ENCODE measurements around the gene SLC39A2. TPM values are rescaled to one million over a fixed set of nuclear protein-coding genes. Genes with fewer than 3 reads are reported as not detected.
"Not testable (repeated sequence)": the region's sequence is repeated elsewhere in the genome, so short reads cannot be mapped to it uniquely, and the experiment has no call there.

Gene SLC39A2
- polyA plus RNA-seq (0.37 to 1.2 TPM (median 0.94 TPM) in 3 replicates), polyA minus RNA-seq (0.33 to 0.38 TPM in 2 of 3 replicates, not detected in the other)
- polyA plus RNA-seq (2011; ENCODE audit: low read depth): 2.0 TPM
- polyA plus RNA-seq (2011; cell fraction: cytosol; rRNA removed): 0.22 and 0.50 TPM in 2 replicates
- 1.1 and 1.6 TPM in 2 replicates for polyA plus RNA-seq (2011; cell fraction: nucleus; rRNA removed)
- 0.26 and 8.8 TPM in 2 replicates for polyA plus RNA-seq (2012; ENCODE audit: low replicate concordance)
- polyA minus RNA-seq (2011; cell fraction: cytosol; rRNA and poly(A)+ RNA removed): not detected
- 0.62 and 2.3 TPM in 2 replicates for polyA minus RNA-seq (2011; cell fraction: nucleus; rRNA and poly(A)+ RNA removed)

- peak within 1 kb of the TSS; percentile 74 for H2AFZ ChIP-seq (ENCODE audit: control insufficient read depth, low read length)
- no peaks in the 10 kb centered on the region for H3K9me1 ChIP-seq (ENCODE audit: control insufficient read depth, extremely low read depth, insufficient read depth, low read length)
- no peaks in the 10 kb centered on the region for H3K79me2 ChIP-seq (ENCODE audit: control insufficient read depth, insufficient read depth, low read length)
- H3K27ac ChIP-seq (ENCODE audit: control insufficient read depth, insufficient read depth, low read length): peak within 1 kb of the TSS; percentile 47
- TF ChIP-seq CTCF (optimal IDR thresholded peaks at IDR 0.05 in 1 of 3, IDR thresholded peaks at IDR 0.05 in 1 of 3, conservative IDR thresholded peaks at IDR 0.05 in 1 of 3; ENCODE audit: extremely low read depth in 1 of 3, insufficient read depth in 2 of 3, low read length in 3 of 3) (no peak), EZH2 (IDR thresholded peaks at IDR 0.05; ENCODE audit: low read length) (no peak)
- DNase-seq (ENCODE audit: low read depth, low spot score) (peak; percentile 52), FAIRE-seq (peak; percentile 89)
- peak within 1 kb of the TSS; percentile 66 for H3K4me2 ChIP-seq (ENCODE audit: control insufficient read depth, extremely low read depth, insufficient read depth, low read depth, low read length)
- H3K4me1 ChIP-seq (ENCODE audit: control insufficient read depth, extremely low read depth, insufficient read depth, low read length): peaks cover 17% of the 10 kb centered on the region
- H3K27me3 ChIP-seq (ENCODE audit: control insufficient read depth, extremely low read depth, insufficient read depth, low read length): no peaks in the 10 kb centered on the region
- no peak within 1 kb of the TSS for H3K9ac ChIP-seq (ENCODE audit: control insufficient read depth, extremely low read depth, insufficient read depth, low read length)
- no peaks in the 10 kb centered on the region for H4K20me1 ChIP-seq (ENCODE audit: control insufficient read depth, extremely low read depth, insufficient read depth, low read length)
- dilution Hi-C loops (cut with MboI; ENCODE audit: extremely low pct_ligation_motif_present, low sequenced_read_pairs): no loop called here
- peak within 1 kb of the TSS in 1 of 3 experiments; percentile 47 for H3K4me3 ChIP-seq (ENCODE audit: control insufficient read depth in 2 of 3, extremely low read depth in 1 of 3, insufficient read depth in 2 of 3, low read depth in 1 of 3, low read length in 3 of 3)
- H3K36me3 ChIP-seq (ENCODE audit: control insufficient read depth in 2 of 2, extremely low read depth in 1 of 2, insufficient read depth in 2 of 2, low read length in 2 of 2): peaks cover 18 to 24% of the 10 kb centered on the region in 2 experiments
- no peaks in the 10 kb centered on the region for H3K9me3 ChIP-seq (ENCODE audit: control insufficient read depth, low read depth, low read length)
These were observed at the start of gene SLC39A2 for GRCh38 chr14:20998674-20999366. SLC39A2 (plus strand) TSS chr14:20999293; CDS start chr14:20999447, 154 bp downstream.

GRCh38 chr14:20954736-20955537, 44.2 kb upstream of the SLC39A2 start, which contains the start of gene RNASE2:
RNASE2 (plus strand) TSS chr14:20955487; CDS start chr14:20955772, 285 bp downstream.
- H3K27me3 ChIP-seq (ENCODE audit: control insufficient read depth, extremely low read depth, insufficient read depth, low read length); H3K4me3 ChIP-seq (ENCODE audit: control insufficient read depth in 2 of 3, extremely low read depth in 1 of 3, insufficient read depth in 2 of 3, low read depth in 1 of 3, low read length in 3 of 3); H3K9me3 ChIP-seq (ENCODE audit: control insufficient read depth, low read depth, low read length); dilution Hi-C loops (cut with MboI; ENCODE audit: extremely low pct_ligation_motif_present, low sequenced_read_pairs); H3K27ac ChIP-seq (ENCODE audit: control insufficient read depth, insufficient read depth, low read length); DNase-seq (ENCODE audit: low read depth, low spot score); H3K9ac ChIP-seq (ENCODE audit: control insufficient read depth, extremely low read depth, insufficient read depth, low read length); H3K36me3 ChIP-seq (ENCODE audit: control insufficient read depth in 2 of 2, extremely low read depth in 1 of 2, insufficient read depth in 2 of 2, low read length in 2 of 2); H3K4me1 ChIP-seq (ENCODE audit: control insufficient read depth, extremely low read depth, insufficient read depth, low read length); H2AFZ ChIP-seq (ENCODE audit: control insufficient read depth, low read length); H3K9me1 ChIP-seq (ENCODE audit: control insufficient read depth, extremely low read depth, insufficient read depth, low read length); FAIRE-seq; H4K20me1 ChIP-seq (ENCODE audit: control insufficient read depth, extremely low read depth, insufficient read depth, low read length); H3K4me2 ChIP-seq (ENCODE audit: control insufficient read depth, extremely low read depth, insufficient read depth, low read depth, low read length); H3K79me2 ChIP-seq (ENCODE audit: control insufficient read depth, insufficient read depth, low read length): not testable (repeated sequence)

DNA sequence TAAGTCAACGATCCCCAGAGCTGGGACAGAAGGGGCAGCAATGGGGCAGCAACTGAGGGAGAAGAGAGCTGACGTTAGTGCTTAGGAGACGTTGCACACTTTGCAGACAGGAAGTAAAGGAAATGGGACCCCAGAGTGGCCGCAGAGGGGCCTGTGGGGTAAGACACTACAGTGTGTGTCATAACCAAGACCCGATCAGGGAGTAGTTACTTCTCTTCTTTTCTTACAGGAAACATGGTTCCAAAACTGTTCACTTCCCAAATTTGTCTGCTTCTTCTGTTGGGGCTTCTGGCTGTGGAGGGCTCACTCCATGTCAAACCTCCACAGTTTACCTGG, 43.6 kb upstream of the SLC39A2 start:
- H3K9me1 ChIP-seq (ENCODE audit: control insufficient read depth, extremely low read depth, insufficient read depth, low read length); H3K9ac ChIP-seq (ENCODE audit: control insufficient read depth, extremely low read depth, insufficient read depth, low read length); H2AFZ ChIP-seq (ENCODE audit: control insufficient read depth, low read length); H3K4me1 ChIP-seq (ENCODE audit: control insufficient read depth, extremely low read depth, insufficient read depth, low read length); H3K36me3 ChIP-seq (ENCODE audit: control insufficient read depth in 2 of 2, extremely low read depth in 1 of 2, insufficient read depth in 2 of 2, low read length in 2 of 2); H3K4me2 ChIP-seq (ENCODE audit: control insufficient read depth, extremely low read depth, insufficient read depth, low read depth, low read length); dilution Hi-C loops (cut with MboI; ENCODE audit: extremely low pct_ligation_motif_present, low sequenced_read_pairs); DNase-seq (ENCODE audit: low read depth, low spot score); FAIRE-seq; H3K79me2 ChIP-seq (ENCODE audit: control insufficient read depth, insufficient read depth, low read length); H3K9me3 ChIP-seq (ENCODE audit: control insufficient read depth, low read depth, low read length); H3K4me3 ChIP-seq (ENCODE audit: control insufficient read depth in 2 of 3, extremely low read depth in 1 of 3, insufficient read depth in 2 of 3, low read depth in 1 of 3, low read length in 3 of 3); H3K27me3 ChIP-seq (ENCODE audit: control insufficient read depth, extremely low read depth, insufficient read depth, low read length); H3K27ac ChIP-seq (ENCODE audit: control insufficient read depth, insufficient read depth, low read length); H4K20me1 ChIP-seq (ENCODE audit: control insufficient read depth, extremely low read depth, insufficient read depth, low read length): not testable (repeated sequence)

Data from keratinocyte (primary cell).